CD4-positive, alpha-beta T cell treated with Interferon alpha-2 for 1 hour (primary cell): ENCODE data around the gene NAP1L4.
A peak's percentile ranks its signal among the peaks of the same experiment; 100 is the strongest.

Experiments used
- DNase-seq, 2 donors: peaks; one replicate each; pipeline ENCODE4 v3.0.0-alpha.2; 2020 to 2022

Gene NAP1L4

DNA sequence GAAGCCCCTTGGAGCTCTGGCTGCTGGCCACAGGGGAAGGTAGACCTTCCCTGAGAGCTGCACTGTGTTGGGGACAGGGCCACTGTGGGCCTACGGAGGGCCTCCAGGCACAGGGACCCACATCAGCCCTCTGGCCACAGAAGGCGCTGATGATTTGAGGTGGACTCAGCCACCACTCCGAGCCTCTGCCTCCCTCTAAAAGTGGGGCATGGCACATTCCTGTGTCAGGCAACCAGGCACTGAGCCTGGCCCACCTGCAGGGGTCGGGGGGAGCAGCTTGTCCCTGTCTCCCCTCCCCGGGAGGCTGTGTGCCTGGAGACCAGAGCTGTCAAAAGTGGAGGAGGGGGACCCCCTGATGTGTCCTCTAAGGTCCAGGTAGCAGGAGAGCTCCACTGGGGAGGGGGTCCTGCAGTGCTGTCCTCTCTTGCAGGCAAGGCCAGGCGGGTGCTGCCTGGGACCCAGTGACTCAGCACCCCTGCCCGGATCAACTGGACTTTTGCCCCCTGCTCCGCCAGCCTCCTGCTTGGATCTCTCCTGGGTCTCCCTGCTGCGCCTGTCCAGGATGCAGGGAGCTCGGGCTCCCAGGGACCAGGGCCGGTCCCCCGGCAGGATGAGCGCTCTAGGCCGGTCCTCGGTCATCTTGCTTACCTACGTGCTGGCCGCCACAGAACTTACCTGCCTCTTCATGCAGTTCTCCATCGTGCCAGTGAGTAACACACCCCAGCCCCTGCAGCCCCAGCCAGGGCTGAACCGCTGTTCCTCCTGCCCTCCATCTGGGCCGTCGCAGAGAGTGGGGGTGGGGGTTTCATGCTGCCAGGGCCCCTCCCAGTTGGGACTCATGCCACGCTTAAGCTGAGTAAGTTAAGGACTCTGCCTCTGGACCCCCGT, 89.1 kb downstream of the NAP1L4 start:
- DNase-seq, result no peak

DNA sequence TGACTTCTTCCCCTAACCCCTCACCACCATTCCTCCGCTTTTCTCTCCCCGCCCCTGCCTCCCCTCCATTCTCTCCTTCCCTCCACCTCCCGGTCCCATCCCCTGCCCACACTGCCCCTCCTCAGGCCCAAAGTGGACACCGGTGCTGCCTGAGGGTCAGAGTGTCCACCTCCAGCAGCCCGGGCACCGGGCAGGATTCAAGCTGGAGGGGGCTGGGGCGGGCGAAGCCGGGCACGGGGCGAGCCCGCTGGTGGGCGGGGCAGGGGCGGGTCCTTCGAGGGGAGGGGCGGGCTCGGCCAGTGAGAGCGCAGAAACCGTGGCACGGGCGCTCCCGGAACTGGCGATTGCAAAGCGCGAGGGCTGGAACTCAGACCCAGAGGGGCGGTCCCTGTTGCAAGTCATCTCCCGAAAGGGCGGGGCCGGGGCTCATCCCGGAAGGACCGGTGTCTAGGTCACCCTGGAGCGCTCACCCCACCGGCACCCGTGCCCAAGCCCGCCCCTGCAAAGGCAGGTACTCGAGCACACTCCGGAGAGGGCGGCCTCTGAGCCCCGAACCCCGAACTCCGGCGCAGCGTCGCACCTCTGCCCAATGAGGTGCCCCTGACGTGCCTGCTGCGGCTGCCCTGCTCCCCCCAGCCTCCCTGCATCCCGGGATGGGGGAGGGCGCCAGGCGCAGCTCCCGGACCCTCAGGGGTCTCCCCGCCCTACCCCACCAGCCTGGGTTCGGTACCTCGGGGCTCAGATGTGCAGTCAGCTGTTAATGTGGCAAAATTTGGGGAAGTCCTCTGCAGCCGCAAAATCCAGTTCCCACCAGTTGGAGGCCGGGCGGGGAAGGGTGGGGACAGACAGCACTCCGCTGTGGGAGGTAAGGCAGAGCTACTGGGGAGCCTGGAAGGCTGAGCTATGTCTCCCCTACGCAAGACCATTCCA, 90.0 kb downstream of the NAP1L4 start:
- peak; percentile 93 to 95 for DNase-seq

GRCh38 chr11:2901196-2901796, 90.8 kb downstream of the NAP1L4 start:
- DNase-seq, result no peak

DNA sequence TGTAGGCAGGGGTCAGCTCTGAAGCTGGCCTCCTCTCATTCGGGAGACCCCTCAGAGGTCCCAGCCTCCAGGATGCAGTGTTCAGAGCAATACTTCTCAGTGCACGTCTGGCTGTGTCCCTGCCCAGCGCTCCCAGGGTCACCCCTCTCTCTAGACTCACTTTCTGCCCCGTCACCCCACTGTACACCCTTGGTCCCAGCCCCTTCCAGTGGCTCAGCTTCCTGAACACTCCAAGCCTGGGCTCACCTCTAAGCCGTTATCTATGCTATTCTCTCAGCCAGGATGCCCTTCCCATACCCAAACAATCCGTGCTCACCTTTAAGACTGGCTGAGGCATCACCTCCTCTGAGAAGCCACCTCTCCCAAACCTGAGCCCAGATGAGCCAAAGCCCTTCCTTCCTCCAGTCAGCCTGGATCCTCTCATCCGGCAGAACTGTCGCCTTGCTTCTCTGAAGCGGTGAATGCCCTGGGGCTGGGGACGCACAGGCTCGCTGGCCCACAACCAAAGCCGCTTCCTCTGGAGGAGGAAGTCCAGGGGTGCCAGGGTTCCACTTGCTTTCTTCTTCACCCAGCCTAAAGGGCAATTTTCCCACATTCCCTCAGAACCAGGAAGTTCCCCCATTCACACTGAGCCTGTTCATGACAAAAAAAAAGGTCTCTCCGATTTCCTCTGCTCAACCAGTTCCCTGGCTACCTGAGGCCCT, 92.9 kb downstream of the NAP1L4 start:
- DNase-seq, result no peak

DNA sequence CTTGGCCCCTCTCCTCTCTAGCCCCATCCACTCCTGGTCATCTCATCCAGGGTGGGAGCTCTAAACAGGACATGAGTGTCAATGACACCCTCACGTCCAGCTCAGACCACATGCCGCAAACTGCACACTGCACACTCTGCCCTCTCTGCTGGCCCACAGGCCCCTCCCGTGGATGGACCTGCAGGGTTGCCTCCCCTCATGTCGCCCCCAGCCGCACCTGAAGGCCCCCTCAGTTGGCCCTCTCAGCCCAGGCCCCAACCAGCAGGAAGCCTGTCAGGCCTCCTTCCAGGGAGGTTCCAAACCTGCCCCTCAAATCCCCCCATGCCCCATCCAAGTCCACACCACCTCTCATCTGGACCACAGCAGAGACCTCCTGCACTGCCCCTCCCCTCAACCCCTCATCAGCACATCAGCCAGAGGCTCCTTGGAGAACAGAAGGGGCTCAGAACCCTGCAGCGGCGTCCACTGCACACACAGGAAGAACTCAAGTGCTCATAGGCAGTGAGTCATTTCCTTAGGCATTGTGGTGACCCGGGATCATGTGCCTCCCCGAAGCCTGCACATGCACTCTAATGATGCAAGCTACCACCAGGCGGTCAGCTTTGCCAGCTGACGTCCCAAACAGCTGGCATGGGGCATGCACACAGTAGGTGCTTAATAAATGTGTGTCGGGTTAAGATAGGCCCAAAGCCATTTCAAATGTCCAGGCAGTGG, 93.6 kb downstream of the NAP1L4 start:
- peak; percentile 63 to 71 for DNase-seq

- DNase-seq, result no peak
Observed at GRCh38 chr11:2897048-2897447, 95.1 kb downstream of the NAP1L4 start.

DNA sequence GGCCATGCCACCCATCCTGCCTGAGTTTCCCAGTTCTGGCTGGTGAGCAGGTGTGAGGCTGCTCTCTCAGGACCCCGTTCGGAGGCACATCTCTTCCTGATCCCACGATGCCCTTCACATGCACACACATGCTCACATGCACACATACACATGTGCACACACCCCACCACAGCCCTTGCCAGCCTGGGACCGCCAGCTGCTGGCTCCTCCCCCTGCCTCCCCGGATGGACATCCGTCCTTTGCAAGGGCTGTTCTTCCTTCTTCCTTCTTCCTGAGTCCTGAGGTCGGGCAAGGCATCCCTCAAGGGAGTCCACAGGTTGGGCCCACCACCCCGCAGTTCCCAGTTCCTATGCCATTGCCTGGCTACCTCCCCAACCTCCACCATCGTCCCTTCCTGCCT, 96.1 kb downstream of the NAP1L4 start:
- no peak for DNase-seq
